GM13976 (cell line): ENCODE results near the gene FMC1.

Experiments
- DNase-seq: peaks from one replicate; pipeline ENCODE4 v3.0.0; 2012; ENCODE audit warnings: low spot score
- CTCF ChIP-seq: IDR thresholded peaks from 2 replicates; pipeline ENCODE4 v1.5.1; 2012; ENCODE audit warnings: borderline replicate concordance, mild to moderate bottlenecking; ENCODE audit not compliant: insufficient read depth; ENCODE audit errors: extremely low read depth, missing control alignments, control extremely low read depth
- in situ Hi-C: fragments of 300-500 bp; cut with MboI; formaldehyde crosslinking; loops from one replicate; pipeline ENCODE4 v1.12.0; 2022; ENCODE audit warnings: low sequenced_read_pairs, mixed read lengths, inconsistent platforms; ENCODE audit not compliant: unreplicated experiment

The FMC1 gene

GRCh38 chr7:139394540-139394939 is 53.4 kb downstream of the FMC1 start:
- in situ Hi-C loops: no loop called here
- DNase-seq: no peak
- TF ChIP-seq CTCF: no peak
